C1 segment of cervical spinal cord (tissue), 14 donors: ENCODE results near the gene PLCB4.
"Not testable (repeated sequence)": the region's sequence is repeated elsewhere in the genome, so short reads cannot be mapped to it uniquely, and the experiment has no call there.

ENCODE experiments used
- DNase-seq, 14 donors: peaks; one replicate each; lab custom pipeline; 2025; lab: John Stamatoyannopoulos, UW

PLCB4 gene

DNA sequence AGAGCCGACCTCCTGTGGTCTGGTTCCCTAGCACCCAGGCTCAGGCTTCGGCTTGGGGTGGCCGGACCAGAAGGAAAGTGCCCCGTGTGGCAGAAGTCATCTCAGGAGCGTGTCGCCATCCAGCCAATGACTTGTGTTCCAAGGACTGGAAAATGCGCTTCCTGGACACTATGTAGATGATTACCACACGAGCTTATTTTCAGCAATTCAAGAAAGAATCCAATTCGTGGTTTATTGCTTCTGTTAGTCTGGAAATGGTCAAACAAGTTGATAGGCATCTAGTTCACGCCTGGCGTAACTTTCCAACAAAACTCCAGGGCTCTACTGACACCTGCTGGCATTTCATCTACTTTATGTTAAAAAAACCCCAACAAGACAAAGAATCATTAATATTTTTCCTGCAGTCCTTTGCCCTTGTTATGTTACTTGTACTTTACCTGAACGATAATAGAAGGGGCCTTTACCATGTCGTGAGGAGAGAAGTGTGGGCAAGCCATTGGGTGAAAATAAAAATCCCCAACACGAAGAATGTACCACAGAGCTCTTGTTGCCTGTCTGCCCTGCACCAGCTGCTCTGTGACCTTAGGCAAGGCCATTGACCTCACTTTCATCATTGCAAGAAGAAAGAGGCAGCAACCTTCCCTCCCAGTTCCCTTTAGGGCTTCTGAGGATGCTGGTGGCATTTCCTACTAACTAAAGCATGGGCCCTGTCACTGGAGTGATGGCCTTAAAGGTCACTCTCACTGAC, 290.8 kb downstream of the PLCB4 start:
- DNase-seq, result peak in 7 of 14 donors; percentile 6 to 46 (median 31)

DNA sequence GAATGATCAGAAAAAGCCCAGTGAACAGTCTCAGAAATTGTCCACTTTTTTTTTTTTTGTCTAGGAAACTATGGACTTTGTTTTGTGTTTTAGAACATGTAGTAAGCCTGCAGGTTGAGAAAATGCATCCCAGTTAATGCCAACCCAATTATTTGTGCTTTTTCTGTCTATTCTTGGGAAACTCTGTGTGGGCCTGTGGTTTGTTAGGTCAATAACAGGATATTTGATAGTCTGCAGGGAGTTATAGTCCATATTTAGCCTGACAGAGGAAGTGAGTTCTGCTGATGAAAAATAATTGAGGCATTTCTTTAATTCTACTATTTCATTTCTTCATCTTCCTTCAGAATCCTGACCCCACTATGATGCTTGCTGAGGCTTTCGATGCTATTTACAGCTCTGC, 291.5 kb downstream of the PLCB4 start:
- DNase-seq, result no peak

DNA sequence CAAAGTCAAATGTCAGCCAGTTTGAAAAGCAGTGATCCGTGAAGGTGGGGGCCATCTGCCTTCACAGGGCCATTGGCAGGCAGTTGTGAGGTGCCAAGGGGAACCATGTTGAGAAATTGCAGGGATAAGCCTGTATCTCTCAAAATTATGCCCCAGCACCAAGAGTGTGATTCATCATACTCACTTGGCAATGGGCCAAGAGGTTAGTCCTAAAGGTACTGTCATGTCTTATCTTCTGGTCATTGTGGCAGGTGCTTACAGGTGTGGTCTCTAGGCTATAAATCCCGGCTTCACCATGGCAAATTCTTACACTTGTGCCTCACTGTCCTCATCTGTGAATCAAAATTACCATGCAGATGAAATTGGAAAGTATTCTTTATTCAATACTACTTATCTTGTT, 294.8 kb downstream of the PLCB4 start:
- DNase-seq, result no peak

DNA sequence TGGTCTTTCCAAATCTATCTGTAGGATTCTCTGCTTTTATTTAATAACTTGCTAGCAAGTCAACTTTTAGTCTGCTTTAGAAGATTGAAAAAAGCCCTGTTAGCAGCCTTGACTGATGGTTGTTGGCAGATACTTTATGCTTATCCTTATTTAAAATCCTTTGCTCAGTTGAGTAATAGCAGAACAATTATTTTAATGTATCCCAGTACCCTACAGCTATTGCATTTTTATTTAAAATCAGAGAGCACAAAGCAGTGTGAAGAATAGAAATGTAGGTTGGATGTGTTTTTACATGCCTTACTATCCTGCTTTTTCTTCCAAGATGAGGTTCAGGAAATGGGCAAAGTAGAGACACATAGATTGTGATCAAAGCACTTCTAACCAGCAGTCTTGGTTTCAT, 298.4 kb downstream of the PLCB4 start:
- no peak for DNase-seq

DNA sequence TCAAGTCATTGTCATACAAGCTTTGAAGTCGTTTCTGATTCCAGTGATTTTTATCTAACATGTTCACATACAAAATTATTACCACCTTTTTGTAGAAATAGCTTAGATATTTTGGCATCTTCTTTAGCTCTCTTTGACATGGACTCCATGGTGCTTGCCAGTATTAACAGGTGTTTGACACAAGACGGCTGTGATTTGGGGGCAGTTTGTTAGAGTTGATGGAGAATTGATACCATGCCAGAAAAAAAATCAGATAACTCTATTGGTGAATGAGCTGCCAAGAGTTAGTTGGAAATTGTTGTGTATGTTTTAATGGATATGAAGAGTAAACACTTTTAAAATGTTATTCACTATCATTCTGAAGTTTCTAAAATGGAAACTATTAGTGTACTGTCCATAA, 298.9 kb downstream of the PLCB4 start:
- peak in 1 of 14 donors; percentile 8 for DNase-seq

DNA sequence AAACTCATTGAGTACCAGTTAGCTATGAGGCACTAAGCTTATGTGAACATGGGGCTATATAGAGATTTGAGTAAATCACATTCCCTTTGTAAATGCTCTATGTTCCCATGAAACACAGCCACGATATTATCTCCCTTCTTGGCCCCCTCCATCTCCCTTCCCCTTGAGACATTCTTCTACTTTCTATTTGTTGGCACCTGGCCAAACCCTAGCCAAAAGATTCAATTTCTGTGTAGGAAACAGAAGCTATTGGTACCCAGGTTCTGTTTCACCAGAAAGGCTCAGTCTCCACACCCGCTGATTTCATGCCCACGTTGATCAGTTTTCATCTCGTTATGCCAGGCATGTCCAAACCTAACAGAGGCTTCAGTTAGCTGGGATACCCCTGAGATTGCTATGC, 300.0 kb downstream of the PLCB4 start:
- no peak for DNase-seq

DNA sequence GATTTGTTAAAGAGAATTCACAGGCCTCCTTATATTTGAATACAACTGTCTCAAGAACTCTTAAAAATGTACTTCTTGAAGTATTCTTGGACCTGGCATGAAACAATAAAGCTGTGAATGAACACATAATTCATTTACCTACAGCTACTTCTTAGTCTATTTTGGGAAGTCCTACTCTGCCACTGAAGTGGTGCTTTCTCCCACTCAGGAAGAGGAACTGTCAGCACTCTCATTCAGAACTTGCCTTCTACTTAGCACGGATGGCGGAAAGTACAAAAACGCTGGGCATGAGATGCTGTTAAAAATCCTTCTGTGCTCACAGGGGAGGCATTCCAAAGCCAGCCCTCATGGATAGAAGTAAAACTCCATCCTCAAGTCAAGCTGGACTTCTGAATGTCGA, 300.7 kb downstream of the PLCB4 start:
- no peak for DNase-seq

DNA sequence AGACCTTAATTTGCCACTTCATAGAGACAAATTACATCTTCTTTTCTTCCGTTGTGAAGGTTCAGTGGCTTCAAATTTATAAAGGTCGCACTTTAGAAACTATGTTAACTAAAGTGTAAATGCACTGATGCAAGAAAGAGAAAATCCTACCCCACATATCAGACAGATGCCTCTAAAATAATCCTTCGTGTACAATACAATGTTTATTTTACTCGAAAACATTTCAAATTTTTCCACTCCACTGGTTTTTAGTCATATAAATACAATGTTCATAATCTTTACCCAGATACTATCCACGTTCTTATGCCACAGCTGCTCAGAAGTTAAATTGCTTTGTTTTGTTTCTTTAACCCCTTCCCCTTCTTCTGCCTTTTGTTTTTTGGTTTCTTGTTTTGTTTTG, 305.2 kb downstream of the PLCB4 start:
- DNase-seq, result no peak

DNA sequence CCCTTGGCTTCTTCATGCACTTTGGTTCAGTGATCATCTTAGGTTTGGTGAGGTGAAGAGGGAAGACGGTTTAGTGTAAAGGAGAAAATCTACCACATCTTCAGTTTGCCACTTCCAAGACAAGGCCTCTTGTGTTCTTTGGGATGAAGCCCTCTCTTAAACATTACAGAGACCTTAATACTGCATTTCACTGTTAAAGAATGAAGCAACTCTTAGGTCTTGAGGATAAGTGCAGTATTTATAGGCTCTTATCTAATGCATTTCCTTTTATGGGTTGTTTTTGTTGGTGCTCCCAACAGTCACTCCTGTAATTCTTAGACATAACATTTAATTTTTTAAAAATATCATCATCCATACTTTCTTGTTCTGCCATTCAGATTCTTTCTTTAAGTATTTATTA, 305.6 kb downstream of the PLCB4 start:
- no peak for DNase-seq

DNA sequence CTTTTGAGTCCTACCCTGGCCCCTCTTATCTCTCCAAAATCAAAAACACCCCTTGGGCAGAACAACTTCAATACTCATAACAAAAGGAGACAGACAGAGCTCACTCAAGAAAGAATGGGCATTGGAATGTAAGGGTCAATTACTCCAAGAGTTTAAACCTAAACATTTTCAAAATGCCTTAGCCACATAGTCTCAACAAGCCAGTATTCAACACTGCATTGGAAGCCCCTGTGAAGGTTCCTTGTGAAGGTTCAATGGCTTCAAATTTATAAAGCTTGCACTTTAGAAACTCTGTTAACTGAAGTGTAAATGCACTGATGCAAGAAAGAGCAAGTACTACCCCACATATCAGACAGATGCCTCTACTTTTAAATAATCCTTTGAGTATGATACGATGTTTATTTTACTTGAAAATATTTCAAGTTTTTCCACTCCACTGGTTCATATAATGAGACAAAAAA, 306.4 kb downstream of the PLCB4 start:
- no peak for DNase-seq

DNA sequence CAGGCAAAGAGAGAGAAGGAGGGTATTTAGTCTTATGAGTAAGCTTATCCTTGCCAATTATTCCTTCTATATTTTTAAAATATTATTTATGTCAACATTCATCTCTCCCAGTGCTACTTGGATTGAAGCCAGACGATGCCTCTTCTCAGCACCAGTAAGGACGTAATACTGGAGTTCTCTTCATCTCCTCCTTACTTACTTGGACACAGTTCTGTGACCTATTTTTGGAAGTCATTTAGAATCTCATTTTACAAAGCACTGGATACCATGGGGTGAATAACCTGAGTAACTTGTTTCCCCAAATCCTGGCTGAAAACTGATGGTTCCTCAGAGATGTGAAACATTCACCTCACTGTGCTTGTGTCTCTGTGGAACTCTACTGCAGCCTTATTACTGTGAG, 308.1 kb downstream of the PLCB4 start:
- DNase-seq, result peak in 1 of 14 donors; percentile 41

DNA sequence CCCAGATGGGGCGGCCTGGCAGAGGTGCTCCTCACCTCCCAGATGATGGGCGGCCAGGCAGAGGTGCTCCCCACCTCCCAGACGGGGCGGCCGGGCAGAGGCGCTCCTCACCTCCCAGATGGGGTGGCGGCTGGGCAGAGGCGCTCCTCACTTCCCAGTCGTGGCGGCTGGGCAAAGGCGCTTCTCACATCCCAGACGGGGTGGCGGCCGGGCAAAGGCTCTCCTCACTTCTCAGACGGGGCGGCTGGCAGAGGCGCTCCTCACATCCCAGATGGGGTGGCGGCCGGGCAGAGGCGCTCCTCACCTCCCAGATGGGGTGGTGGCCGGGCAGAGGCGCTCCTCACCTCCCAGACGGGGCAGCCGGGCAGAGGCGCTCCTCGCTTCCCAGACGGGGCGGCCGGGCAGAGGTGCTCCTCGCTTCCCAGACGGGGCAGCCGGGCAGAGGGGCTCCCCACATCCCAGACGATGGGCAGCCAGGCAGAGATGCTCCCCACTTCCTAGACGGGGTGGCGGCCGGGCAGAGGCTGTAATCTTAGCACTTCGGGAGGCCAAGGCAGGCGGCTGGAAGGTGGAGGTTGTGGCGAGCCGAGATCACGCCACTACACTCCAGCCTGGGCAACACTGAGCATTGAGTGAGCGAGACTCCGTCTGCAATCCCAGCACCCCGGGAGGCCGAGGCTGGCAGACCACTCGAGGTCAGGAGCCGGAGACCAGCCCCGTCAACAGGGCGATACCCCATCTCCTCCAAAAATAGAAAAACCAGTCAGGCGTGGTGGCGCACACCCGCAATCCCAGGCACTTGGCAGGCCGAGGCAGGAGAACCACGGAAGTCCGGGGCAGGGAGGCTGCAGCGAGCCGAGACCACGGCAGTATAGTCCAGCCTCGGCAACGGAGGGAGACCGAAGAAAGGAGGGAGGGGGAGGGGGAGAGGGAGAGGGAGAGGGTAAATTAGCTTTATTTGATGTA, 316.7 kb downstream of the PLCB4 start:
- DNase-seq, result not testable (repeated sequence)

DNA sequence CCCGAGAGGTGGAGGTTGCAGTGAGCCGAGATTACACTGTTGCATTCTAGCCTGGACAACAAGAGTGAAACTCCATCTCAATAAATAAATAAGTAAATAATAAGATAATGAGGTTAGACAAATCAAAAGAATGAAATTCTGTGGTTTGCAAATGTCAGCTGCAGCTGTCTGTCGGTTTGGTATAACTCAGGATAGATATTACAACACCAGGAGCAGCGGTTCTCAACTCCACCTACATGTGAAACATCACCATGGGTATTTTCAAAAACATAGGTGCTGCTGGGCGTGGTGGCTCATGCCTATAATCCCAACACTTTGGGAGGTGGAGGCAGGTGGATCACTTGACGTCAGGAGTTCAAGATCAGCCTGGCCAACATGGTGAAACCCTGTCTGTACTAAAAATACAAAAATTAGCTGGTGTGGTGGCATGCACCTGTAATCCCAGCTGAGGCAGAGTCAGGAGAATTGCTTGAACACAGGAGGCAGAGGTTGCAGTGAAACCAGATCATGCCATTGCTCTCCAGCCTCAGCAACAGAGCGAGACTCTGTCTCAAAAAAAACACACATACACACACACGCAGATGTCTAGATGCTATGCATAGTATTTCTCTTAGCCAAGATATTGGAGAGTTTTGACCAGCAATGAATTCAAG, 319.4 kb downstream of the PLCB4 start:
- DNase-seq, result no peak

DNA sequence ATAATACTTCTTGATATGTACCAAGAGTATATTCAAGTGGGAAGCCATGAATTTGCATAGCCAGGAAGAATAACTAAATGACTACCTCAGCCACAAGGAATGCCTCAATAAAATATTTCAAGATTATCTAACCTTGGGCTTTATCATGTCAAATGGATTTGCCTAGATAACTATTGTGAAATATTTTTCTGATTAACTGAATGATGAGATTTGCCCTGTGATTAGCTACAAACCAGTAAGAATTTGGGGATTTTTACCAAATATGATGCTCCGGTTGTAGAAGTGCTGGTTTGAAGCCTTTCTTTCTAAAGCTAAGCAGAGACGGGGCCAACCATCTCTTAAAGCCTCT, 319.9 kb downstream of the PLCB4 start:
- no peak for DNase-seq

DNA sequence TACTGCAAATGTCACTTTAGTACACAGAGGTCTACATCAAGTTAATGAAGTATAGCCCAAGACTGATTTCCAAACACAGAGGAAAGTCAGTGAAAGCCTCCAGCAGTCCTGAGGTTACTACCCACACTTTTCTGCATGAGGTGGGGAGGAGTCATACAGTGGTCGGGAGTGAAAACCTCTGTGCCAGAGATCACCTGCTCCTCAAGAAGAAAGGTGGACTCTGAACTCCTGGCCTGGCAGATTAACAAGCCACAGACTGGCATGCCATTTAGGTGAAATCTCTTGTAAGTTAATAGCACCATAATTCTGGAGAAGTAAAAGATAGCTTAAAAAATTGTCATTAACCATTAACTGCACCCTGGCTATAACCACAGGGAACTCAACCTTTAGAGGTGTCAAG, 320.5 kb downstream of the PLCB4 start:
- no peak for DNase-seq

DNA sequence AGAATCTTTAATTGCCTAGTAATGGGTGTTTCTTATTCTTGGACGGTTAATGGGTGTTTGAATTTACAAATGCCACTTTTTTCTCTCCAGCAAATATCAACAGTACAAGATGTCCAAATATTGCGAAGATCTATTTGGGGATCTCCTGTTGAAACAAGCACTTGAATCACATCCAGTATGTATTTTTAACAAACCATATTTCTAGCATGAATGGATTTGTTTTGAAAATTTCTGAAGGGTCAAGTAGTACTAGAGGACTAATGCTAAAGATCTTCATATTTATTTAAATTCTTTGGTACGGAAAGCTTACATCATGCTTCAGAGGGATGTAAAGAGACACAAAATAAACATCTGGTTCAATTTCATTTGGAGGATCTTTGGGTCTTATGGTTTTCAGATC, 321.6 kb downstream of the PLCB4 start:
- DNase-seq, result peak in 1 of 14 donors; percentile 14

DNA sequence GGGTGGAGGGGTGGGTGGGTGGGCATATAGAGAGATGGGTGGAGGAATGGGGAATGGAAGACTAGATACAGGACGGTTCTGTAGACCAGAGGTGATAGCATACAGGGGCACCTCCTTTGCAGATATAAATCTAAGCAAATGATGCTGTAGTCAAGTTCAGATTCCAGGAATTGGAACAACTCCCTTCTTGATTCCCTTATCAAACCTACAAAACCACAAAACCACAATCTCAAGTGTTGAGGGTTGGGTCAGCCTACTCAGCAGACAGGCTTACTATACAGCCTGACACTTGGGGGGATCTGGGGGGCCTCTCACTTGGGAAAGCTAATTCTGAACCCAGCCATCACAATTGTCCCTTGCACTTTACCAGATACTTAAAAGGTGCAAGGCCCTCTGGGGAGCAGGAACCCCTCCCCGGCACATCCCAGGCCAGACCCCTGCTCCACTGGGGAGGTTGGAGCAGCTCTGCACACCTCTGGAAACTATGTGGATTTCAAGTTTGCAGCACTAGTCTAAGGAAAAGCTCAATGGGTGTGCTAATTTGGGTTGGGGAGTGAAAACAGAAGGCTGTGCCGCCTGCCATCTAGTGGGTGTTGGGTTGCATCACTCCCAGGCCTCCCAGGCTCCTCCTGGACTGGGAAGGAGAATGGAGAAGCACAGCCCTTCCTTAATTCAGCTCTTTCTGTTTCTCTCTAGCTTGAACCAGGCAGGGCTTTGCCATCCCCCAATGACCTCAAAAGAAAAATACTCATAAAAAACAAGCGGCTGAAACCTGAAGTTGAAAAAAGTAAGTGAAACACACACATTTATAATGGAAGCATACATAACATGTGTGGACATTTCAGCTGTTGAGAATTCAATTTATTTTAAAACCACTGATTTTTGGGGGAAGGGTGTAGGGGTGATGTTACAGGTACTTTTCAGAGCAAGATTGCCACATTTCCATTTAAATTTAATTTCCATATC, 324.3 kb downstream of the PLCB4 start:
- DNase-seq, result peak in 10 of 14 donors; percentile 8 to 64 (median 21)

DNA sequence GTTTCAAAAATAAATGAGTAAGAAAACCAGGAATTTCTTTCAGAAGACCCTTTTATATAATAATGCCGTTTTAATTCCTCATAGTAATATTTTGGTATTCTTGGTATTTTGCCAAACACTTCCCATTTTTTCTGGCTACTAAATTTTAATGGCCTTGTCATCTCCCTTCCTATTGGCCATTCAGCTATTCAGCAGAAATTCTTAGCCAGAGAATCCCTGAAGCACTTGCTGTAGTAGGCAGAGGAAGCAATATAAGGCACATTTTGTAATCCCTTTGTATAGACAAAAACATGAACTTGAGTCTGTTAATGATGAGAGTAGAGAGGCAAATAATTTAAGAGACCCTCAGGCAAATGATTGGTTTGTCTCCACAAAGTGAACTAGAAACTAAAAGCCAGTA, 327.1 kb downstream of the PLCB4 start:
- no peak for DNase-seq

DNA sequence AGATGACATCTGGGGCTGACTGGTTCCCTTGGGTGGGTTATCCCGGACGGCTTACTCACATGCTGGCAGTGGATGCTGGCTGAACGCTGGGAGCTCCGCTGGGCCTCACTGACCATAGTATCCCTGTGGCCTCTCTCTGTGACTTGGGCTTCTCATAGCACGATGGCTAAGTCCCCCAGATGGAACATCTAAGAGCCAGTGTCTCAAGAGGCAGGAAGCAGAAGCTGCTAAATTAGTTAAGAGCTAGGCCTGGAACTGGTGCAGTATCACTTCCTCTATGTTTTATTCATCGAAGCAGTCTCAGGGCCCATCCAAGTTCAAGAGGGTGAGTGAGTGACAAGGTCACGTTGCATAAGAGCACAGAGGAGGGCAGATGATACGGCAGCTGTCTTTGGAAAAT, 329.0 kb downstream of the PLCB4 start:
- peak in 8 of 14 donors; percentile 2 to 32 (median 12) for DNase-seq

DNA sequence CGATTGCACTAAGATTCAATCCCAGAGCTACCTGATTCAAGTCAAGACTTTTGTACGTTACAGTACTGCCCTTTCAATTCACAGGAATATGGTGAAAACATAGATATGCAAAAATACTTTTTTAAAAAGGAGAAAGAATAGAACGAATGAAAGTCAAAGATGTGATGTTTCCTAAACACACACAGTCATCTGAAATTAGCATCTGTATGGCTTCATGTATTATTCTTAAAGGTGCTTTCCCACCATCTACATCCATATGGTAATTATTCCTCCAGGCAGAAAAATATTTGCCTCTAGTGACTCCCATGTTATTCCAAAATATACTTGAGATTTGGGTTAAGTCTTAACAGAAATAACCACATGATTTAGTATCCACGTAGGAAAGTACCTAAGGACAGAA, 330.0 kb downstream of the PLCB4 start:
- DNase-seq, result no peak

DNA sequence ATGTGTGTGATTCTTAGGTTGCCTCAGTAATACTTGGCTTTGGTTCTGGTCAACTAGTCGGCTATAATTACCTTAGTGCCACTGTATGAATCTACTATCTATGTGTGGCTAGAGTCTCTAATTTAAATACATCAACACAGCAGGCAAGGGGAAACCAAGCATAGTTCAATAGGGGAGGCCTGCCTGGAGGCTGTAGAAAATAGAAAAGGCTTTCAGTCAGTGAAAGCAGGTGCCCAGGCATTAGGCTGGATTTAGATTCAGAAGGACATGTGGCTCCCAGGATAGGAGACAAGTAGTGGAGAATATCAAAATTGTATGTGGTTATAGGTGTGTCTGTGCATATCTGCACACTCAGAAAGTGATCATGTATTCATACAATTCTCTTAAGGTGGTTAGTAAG, 330.4 kb downstream of the PLCB4 start:
- DNase-seq, result no peak
